Activated CD4-positive, CD25-positive, alpha-beta regulatory T cell (primary cell): ENCODE data around the gene ZNF496.
"Not testable (repeated sequence)": the region's sequence is repeated elsewhere in the genome, so short reads cannot be mapped to it uniquely, and the experiment has no call there.

Source experiments
- DNase-seq, 4 experiments: peaks; one replicate each; lab custom pipeline; 2025; lab: John Stamatoyannopoulos, UW

Gene ZNF496

DNA sequence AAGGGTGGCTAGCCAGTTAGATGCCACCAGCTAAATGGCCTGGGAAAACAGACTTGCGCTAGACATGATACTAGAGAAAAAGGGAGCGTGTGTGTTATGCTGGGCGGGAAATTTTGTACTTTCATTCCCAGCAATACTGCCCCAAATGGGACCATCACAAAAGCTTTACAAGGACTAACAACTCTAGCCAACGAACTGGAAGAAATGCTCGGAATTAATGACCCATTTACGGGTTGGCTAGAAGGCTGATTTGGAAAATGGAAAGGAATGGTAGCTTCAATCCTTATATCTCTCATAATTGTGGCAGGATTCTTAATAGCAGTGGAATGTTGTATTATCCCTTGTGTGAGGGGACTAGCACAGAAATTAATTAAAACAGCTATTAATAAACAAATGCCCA, 27.9 kb upstream of the ZNF496 start:
- DNase-seq: no peak

DNA sequence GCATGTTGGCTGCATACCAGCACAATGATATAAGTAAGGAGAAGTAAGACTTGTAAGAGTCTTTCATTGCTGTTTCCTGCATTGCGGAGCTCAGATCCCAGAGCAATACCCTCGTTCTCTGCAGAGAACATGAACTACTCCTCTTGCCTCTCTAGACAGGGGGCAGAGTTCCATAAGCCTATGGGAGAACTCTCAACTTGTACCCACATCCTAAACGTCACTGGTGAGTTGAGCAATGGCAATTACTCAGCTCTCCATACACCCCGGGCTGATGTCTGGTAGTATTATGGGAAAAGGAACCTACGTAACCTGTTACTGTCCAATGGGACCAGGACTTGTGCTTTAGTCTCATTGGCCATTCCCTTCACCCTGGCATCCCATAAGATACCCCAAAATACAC, 27.3 kb upstream of the ZNF496 start:
- no peak for DNase-seq

DNA sequence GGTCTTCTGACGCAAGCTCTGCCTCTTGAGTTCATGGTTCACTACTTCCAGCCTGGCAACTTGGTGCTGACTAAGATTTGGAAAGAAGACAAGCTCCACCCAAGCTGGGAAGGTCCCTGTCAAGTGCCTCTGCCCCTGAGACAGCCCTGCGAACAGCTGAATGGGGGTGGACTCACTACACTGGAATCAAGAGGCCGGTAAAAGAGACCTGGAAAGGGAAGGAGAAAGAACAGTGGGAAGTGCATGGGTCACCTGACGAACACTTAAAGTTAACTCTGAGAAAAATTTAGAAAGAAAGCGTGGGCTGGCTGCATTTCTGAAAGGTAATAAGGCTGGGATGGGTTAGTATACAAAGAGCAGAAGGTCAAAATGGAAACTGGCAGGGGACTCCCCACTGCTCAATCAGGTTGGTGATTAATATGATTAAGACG, 26.1 kb upstream of the ZNF496 start:
- DNase-seq: no peak

DNA sequence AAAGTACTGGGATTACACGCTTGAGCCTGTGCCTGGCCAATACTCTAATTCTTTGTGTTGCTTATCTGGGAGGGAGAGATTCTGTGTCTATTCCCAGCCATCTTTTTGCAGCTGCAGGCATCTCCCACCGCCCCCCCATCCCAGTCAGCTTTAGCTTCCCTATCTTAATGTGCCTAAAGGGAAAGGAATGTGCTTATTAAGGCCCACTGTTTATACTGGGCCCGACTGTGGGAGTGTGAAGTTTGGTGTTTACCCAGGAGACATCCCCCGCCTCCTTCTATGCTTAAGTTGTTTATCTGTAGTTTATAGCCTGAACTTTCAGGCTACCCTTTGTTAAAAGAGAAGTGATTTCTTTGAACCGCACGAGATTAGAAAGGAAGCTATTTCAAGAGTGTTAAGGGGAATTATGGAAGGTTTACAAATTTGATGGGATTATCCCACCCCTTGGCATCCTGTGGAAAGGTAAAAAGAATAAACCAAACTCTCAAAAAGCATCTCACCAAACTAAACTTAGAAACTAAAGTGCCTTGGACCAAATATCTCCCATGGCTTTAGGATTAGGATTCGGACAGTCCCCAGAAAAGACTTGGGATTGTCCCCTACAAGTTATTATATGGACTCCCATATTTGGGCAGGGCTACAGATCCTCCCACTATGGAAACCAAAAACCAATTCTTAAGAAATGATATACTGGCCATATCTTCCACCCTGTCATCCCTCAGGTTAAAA, 25.5 kb upstream of the ZNF496 start:
- DNase-seq: no peak

DNA sequence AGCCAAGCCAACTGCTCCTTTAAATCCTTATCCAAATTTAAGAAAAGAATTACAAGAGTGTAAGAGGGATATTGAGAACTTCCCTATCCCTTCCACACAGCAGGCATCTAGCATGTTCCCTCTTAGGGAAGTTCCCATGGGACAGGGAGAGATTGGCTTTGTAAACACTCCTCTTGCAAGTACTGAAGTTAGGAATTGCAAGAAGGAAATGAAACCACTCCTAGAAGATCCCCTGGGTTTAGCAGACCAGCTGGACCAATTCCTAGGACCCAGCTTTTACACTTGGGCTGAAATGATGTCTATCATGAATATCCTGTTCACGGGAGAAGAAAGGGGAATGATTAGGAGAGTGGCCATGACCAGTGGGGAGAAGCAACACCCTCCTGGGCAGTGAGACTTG, 23.5 kb upstream of the ZNF496 start:
- not testable (repeated sequence) for DNase-seq

DNA sequence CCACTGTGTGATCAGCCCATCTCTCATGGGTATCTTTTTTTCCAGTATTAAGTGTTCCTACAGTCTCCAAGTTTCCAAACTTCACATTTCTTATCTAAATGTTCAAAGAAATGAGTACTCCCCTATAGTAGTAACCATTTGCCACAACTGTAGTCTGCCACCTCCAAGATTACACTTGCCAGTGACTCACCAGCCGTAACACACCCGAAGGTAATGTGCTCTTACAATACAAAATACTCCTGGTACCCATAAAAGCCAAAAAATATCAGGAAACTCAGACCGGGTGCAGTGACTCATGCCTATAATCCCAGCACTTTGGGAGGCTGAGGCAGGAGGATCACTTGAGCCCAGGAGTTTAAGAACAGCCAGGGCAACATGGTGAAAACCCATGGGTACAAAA, 20.5 kb upstream of the ZNF496 start:
- DNase-seq: no peak

DNA sequence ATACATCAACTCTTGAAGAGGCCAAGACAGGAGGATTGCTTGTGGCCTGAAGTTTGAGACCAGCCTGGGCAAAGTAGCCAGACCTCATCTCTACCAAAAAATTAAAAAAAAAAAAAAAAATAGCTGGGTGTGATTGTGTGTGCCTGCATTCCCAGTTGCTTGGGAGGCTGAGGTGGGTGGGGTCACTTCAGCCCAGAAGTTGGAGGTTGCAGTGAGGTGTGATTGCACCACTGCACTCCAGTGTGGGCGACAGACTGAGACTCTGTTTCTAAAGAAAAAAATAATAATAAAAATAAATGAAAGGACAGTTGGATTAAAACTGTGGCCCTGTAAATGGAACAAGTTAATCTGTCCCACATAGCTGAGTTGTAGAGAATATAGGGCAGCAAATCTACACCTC, 18.9 kb upstream of the ZNF496 start:
- DNase-seq: no peak

DNA sequence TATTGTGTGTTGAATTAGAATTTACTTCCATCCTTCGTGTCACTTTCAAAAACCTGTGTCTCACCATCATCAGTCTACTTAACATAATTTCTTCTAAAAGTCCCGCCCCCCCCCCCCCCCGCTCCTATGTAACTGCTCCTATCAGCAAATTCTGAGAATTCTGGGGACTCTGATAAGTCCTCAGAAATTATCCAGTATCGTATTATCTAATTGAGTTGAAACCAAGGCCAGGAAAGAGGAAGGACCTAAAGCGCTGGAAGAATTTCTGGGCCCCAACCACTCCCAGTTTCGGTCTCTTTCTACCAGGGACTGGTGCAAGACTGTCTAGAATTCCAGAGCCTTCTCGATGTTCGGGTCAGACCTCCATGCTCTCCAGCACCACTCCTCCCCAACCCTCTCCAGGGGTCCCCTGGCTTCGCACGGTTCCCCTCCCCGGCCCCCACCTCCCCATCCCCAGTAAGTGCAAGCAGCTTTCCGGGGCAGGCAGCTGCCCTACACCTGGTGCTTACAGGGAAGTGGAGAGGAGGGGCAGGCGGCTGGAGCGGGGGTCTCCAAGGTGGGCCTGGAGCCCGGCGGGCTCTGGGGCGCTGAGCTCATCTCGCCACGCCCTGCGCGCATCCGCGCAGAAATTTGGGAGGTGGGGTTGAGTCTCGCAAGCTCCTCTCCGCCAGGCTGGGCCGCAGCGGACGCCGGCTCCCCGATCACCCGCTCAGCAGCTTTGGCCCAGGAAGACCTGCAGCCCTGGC, 16.0 kb upstream of the ZNF496 start:
- no peak for DNase-seq

DNA sequence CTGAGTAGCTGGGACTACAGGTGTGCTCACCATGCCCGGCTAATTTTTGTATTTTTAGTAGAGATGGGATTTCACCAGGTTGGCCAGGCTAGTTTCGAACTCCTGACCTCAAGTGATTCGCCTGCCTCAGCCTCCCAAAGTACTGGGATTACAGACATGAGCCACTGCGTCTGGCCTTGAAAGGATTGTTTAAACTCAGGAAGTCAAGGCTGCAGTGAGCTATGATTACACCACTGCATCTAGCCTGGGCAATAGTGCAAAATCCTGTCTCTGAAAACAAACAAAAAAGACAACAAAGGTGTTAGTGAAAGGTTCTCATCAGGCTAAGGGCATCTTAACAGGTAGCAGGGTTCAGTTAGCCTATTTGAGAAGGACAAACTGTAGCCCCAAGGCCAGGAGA, 14.2 kb upstream of the ZNF496 start:
- DNase-seq: no peak

DNA sequence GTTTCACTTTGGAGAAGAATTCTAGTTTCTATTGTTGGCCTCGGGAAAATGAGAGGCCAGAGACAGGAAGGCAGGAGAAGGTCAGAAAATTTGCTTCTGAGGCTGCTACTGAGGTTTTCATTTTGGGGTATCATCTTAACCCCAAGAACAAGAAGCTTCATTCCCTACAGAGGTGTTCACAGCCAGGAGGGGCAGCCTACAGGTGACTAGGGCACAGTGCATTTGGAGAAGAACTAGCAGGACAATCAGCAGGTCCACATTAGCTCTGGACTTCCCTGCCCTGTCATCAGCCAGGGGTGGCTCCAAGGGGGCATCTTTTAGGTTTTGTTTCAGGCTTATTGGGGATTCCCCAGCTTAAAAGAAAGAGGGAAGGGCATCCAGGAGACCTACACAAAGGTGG, 12.1 kb upstream of the ZNF496 start:
- DNase-seq: no peak

DNA sequence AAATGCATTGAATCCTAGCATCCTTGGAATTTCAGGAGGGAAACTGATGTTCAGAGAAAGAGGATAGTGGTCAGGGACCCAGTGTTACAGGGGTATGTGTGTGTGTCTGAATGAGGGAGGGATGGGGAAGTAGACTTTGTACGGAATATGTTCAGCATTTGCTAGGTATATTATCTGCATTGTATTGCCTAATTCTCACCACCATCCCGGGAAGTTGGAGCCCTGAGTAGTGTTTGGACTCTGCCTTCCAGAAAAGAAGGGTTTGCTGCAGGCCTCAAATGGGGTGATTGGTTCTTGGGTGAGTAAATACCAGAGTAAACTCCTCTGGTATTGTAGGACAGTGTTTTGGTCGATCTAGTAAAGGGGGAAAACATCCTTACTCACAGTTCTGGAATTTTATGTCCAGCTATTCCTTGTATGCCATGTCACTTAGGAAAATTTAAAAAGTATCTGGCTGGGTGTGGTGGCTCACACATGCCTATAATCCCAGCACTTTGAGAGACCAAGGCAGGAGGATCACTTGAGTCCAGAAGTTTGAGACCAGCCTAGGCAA, 7.1 kb upstream of the ZNF496 start:
- DNase-seq: no peak

DNA sequence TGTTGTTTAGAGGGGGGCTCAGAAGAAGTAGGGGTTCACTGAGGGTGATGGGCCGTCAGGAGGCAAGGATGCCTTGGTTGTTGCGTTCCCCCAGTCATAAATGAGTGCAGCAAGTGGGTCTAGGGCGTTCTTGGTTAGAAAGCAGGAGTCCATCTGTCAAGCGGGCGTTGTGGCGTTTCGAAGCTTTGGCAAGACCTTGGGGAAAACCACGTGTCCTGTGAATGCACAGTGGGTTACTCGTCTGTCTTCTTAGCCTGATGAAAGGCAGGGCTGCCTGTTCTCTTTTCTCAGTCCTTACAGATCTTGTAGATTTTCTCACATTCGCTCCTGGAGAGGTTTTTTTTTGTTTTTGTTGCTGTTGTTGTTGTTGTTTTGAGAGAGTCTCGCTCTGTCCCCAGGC, 6.3 kb upstream of the ZNF496 start:
- DNase-seq: no peak

DNA sequence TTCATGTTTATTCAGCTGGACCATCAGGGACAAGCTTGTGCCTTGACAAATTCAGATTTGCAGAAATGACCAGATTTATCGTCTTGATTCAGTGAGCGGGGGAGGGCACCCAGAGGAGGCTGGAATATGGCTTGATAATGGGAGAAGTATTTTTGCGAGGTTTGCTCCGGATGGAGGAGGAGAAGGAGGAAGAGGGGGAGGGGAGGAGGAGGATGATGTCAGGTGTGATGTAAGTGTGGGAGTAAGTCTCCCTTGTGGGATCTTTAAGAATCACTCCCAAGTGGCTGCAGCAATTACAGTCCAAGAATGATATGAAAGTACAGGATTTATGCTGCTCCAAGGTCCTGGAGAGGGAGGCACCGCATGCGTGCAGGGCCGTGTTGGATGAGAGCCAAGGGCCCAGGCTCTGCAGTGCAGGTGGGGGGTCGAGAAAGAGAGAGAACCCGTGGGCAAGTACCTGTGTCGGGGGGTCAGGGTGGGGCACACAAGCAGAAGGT, 5.6 kb upstream of the ZNF496 start:
- no peak for DNase-seq

DNA sequence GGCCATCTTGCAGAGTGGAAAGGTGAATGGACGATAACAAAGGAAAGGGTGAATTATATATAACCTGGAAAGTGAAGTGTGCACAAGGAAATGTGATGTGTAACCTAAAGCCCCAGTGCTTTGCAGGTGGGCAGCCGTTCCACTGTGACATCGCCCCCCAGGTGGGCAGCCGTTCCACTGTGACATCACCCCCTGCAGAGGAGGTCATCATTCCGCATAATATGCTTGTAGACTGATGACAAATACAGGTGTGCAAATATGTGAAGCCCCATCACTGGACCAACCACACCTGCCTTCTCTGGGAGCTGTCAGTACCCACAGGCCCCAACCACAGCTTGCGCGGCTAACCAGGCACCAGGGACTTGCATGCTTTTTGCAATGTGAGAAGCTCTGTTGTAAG, 4.7 kb upstream of the ZNF496 start:
- no peak for DNase-seq

DNA sequence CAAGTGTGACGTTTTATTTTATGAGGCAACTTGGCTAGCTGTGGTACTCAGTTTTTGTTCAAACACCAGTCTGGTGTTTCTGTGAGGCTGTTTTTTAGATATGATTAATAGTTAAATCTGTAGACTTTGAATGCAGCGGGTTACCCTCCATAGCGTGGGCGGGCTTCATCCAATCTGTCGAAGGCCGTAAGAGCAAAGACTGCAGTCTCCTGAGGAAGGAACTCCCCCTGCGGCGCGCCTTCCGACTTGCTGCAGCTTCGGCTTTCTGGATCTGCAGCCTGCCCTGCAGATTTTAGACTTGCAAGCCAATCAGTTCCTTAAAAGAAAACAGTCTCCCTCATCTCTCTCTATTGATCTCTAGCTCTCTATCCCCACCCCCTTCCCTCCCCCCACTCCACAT, 4.2 kb upstream of the ZNF496 start:
- DNase-seq: no peak

DNA sequence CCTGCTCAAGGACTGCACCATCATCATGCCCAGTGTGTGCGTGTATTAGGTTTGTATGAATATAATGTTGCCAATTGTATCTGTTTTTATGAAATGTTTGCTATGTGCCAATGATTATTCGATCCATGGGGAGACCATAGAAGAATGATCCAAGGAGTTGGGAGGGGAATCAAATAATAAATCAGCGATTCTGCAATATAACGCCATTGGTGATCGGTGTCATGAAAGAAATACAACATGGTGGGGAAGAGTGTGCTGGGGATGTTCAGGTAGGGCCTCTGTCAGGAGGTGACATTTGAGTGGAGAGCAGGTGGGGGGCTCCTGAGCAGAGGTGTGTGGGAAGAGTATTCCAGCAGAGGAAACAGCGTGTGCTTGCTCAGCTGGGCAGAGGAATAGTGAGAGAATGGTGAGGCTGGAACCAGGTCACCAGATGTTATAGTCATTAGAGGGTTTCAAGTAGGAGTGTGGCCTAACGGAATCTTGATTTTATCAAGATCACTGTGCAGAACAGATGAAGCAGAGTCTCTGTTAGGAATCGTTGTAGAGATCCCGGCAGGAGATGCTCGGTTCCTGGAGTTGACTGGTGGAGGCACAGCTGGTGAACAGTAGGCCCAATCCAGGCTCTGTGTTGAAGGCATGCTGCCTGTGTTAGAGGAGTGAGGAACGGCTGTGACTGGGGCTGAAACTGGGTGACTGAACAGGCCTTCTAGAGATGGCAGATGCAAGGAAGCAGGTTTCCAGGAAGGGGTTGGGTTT, 2.9 kb upstream of the ZNF496 start:
- no peak for DNase-seq

DNA sequence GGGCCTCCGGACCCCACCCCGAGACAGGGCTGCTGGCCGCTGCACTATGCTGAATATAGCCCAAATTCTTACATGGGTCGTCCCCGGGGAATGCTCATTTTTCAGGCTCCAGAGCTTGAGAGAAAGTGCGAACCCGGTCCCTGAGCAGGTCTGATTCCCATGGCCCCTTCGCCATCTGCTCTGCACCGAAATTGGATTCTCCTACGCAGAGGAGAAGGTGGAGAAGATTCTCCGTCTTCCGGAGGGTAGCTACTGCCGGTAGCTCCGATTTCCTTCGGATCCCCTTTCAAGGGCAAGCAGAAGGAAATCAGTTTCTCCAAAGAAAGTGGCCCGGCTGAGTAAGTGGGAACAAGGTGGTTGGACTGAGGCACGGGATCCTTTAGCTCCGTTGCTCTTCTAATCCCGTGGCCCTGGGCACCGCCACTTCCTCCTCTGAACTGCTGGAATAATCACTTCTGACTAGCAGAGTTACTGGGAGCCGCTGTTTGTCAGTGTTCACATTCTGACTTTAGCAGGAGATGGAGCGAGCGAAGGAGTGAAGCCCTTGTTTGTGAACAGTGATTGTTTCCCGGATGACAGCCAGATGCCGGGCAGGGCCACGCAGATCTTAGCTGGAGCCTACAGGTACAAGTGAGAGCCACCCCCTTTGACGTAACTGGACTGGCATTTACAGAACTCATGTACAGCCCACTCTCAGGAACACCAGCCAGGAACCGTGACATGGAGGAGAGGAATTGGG, 1.1 kb upstream of the ZNF496 start:
- DNase-seq: no peak

DNA sequence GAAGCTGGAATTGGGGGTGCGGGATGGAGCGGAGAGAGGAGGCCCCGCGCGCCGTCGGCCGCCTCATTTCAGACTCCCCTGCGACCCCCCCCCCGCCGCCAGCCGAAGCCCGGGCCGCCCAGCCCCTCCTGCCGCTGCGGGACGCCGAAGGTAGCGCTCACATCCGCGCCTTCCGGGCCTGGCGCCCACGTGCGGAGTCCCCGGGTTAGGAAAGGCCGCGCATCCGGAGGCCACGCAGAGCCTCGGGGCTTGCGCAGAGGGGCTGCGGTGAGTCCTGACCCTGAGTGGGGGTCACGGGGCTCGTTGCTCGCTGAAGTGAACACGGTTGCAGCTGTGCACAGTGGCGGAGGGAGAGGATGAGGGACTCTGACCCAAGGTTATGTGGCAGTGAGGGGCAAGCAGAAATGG, 552 bp upstream of the ZNF496 start:
- peak; percentile 13 to 30 (median 18) for DNase-seq

DNA sequence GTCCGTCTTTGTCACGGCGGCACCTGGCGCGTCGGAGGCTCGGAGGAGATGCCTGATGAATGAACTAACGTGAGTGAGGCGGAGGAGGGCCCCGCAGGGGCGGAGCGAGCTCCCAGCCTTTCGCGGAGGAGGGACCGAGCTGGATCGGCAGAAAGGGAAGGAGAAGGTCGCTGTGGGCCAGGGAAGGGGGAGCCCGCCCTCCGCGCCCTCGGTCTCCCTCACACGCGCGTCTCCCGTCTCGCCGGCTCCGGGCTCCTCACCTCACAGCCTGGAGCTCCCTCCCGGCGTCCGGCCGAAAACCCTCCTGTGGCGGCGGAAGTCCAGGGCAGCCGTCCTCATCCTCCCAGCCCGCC, 519 bp downstream of the ZNF496 start:
- DNase-seq: peak; percentile 17 to 43 (median 21)

DNA sequence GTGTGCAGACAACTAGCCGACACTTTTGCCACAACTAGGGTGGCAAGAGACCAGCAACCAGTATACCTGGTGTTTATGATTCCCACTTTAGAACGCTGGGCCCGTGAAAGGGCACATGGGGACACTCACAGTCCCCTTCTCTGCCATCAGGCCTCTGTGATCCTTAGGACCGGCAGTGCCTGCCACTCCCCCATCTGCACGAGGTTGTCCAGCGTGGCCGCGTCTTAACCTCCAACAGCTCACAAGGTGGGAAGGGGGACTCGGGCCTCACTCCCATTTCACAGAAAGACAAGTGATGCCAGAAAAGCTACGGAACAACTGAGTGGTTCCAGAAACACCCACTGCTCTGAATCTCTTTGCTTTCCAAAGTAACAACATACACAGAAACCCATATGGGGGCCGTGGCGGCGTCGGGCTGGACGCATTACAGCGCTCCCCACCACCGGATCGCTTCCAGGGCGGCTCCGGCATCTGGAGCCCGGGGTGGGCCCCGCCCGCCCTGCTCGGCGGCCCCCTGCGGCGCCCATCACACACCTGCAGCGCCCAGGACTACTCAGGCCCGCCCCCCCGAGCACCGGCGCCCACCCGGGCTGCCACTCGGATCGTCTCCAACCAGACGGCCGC, 1.0 kb downstream of the ZNF496 start:
- no peak for DNase-seq

DNA sequence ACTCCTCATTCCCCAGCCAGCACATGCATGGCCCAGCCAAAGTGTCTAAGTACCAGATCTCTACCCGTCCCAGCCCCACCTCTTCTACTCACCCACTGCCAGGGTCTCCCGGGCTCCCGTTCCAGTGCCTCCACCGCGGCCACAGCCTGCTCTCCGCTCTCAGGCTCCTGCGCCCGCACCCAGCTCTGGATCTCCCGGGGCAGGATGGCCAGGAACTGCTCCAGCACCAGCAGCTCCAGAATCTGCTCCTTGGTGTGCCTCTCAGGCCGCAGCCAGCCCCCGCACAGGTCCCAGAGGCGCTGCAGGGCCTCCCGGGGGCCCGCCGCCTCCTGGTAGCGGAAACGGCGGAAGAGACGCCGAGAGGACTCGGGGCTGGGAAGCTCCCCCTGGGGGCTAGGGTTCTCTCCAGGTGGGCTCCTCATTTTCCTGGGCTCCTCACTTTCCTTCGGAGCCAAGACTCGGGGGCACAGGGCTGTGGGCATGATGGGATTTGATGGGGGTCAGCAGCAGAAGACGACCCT, 2.5 kb downstream of the ZNF496 start:
- DNase-seq: no peak
